Measurements from ENCODE around the gene XRRA1. TPM values are rescaled to one million over a fixed set of nuclear protein-coding genes. Genes with fewer than 3 reads are reported as not detected.

Gene XRRA1
- total and polyA plus RNA-seq, 5 donors = 2.4 to 15.2 (median 9.4) TPM

GRCh38 chr11:74847895-74848294 is 101.0 kb downstream of the XRRA1 start:
- 97% methylated on average over 6 of the region's 6 CpGs for WGBS
- DNase-seq (no peak), ATAC-seq (no peak)
- Histone ChIP-seq H3K9me3 (ENCODE audit: control insufficient read depth, low read length) (no peaks in the 10 kb centered on the region), H3K4me1 (ENCODE audit: control insufficient read depth, insufficient read depth, low read length) (no peaks in the 10 kb centered on the region), H3K27me3 (ENCODE audit: control insufficient read depth, insufficient read depth) (no peaks in the 10 kb centered on the region), H3K4me3 (ENCODE audit: low read length) (no peak overlapping the region), H3K27ac (ENCODE audit: low read length) (no peak overlapping the region)
- intact Hi-C loops (cut with DNase I) = no loop called here

- WGBS = 85% methylated on average over 1 of the region's 1 CpG
- DNase-seq (no peak), ATAC-seq (no peak)
- no peak overlapping the region for H3K27ac ChIP-seq (ENCODE audit: low read length)
- no peaks in the 10 kb centered on the region for H3K27me3 ChIP-seq (ENCODE audit: control insufficient read depth, insufficient read depth)
- H3K4me3 ChIP-seq (ENCODE audit: low read length) = no peak overlapping the region
- intact Hi-C loops (cut with DNase I) = no loop called here
- H3K9me3 ChIP-seq (ENCODE audit: control insufficient read depth, low read length) = no peaks in the 10 kb centered on the region
- H3K4me1 ChIP-seq (ENCODE audit: control insufficient read depth, insufficient read depth, low read length) = no peaks in the 10 kb centered on the region
Observed at GRCh38 chr11:74847395-74847794, 101.5 kb downstream of the XRRA1 start.

GRCh38 chr11:74846770-74847169 is 102.1 kb downstream of the XRRA1 start:
- WGBS = 90% methylated on average over 2 of the region's 2 CpGs
- DNase-seq (no peak), ATAC-seq (no peak)
- intact Hi-C loops (cut with DNase I) = no loop called here
- Histone ChIP-seq H3K4me1 (ENCODE audit: control insufficient read depth, insufficient read depth, low read length) (no peaks in the 10 kb centered on the region), H3K27me3 (ENCODE audit: control insufficient read depth, insufficient read depth) (no peaks in the 10 kb centered on the region), H3K27ac (ENCODE audit: low read length) (no peak overlapping the region), H3K9me3 (ENCODE audit: control insufficient read depth, low read length) (no peaks in the 10 kb centered on the region), H3K4me3 (ENCODE audit: low read length) (no peak overlapping the region)

- WGBS = 97% methylated on average over 5 of the region's 5 CpGs
- Histone ChIP-seq H3K27me3 (ENCODE audit: control insufficient read depth, insufficient read depth) (no peaks in the 10 kb centered on the region), H3K27ac (ENCODE audit: low read length) (no peak overlapping the region), H3K4me1 (ENCODE audit: control insufficient read depth, insufficient read depth, low read length) (no peaks in the 10 kb centered on the region), H3K4me3 (ENCODE audit: low read length) (no peak overlapping the region), H3K9me3 (ENCODE audit: control insufficient read depth, low read length) (no peaks in the 10 kb centered on the region)
- DNase-seq = no peak
- no peak for ATAC-seq
- intact Hi-C loops (cut with DNase I) = no loop called here
Observed at GRCh38 chr11:74845978-74846517, 102.8 kb downstream of the XRRA1 start.

- no peak for DNase-seq
- H3K27me3 ChIP-seq (ENCODE audit: control insufficient read depth, insufficient read depth) = no peaks in the 10 kb centered on the region
- no peaks in the 10 kb centered on the region for H3K4me1 ChIP-seq (ENCODE audit: control insufficient read depth, insufficient read depth, low read length)
- H3K9me3 ChIP-seq (ENCODE audit: control insufficient read depth, low read length) = no peaks in the 10 kb centered on the region
- ATAC-seq = peak in 1 of 2 donors; percentile 13
- no peak overlapping the region for H3K4me3 ChIP-seq (ENCODE audit: low read length)
- no peak overlapping the region for H3K27ac ChIP-seq (ENCODE audit: low read length)
- intact Hi-C loops (cut with DNase I) = no loop called here
- WGBS = 91% methylated on average over 4 of the region's 4 CpGs
Observed at GRCh38 chr11:74844865-74845264, 104.0 kb downstream of the XRRA1 start.

- no peak for ATAC-seq
- H3K27me3 ChIP-seq (ENCODE audit: control insufficient read depth, insufficient read depth) = no peaks in the 10 kb centered on the region
- H3K4me3 ChIP-seq (ENCODE audit: low read length) = no peak overlapping the region
- WGBS = 92% methylated on average over 3 of the region's 3 CpGs
- no peak overlapping the region for H3K27ac ChIP-seq (ENCODE audit: low read length)
- DNase-seq = no peak
- intact Hi-C loops (cut with DNase I) = no loop called here
- H3K4me1 ChIP-seq (ENCODE audit: control insufficient read depth, insufficient read depth, low read length) = no peaks in the 10 kb centered on the region
- no peaks in the 10 kb centered on the region for H3K9me3 ChIP-seq (ENCODE audit: control insufficient read depth, low read length)
Observed at GRCh38 chr11:74844072-74844471, 104.8 kb downstream of the XRRA1 start.

- Histone ChIP-seq H3K4me1 (ENCODE audit: control insufficient read depth, insufficient read depth, low read length) (no peaks in the 10 kb centered on the region), H3K27me3 (ENCODE audit: control insufficient read depth, insufficient read depth) (no peaks in the 10 kb centered on the region), H3K4me3 (ENCODE audit: low read length) (no peak overlapping the region), H3K27ac (ENCODE audit: low read length) (no peak overlapping the region), H3K9me3 (ENCODE audit: control insufficient read depth, low read length) (no peaks in the 10 kb centered on the region)
- intact Hi-C loops (cut with DNase I) = no loop called here
- DNase-seq (peak in 1 of 3 donors; percentile 50), ATAC-seq (peak; percentile 28 to 32)
- WGBS = 95% methylated on average over 13 of the region's 13 CpGs
Observed at GRCh38 chr11:74842967-74843366, 105.9 kb downstream of the XRRA1 start.

- ATAC-seq (no peak), DNase-seq (no peak)
- intact Hi-C loops (cut with DNase I) = no loop called here
- Histone ChIP-seq H3K9me3 (ENCODE audit: control insufficient read depth, low read length) (no peaks in the 10 kb centered on the region), H3K4me1 (ENCODE audit: control insufficient read depth, insufficient read depth, low read length) (no peaks in the 10 kb centered on the region), H3K27me3 (ENCODE audit: control insufficient read depth, insufficient read depth) (no peaks in the 10 kb centered on the region), H3K4me3 (ENCODE audit: low read length) (no peak overlapping the region), H3K27ac (ENCODE audit: low read length) (no peak overlapping the region)
- 75% methylated on average over 2 of the region's 2 CpGs for WGBS
Observed at GRCh38 chr11:74840486-74840885, 108.4 kb downstream of the XRRA1 start.

- H3K4me1 ChIP-seq (ENCODE audit: control insufficient read depth, insufficient read depth, low read length) = no peaks in the 10 kb centered on the region
- intact Hi-C loops (cut with DNase I) = no loop called here
- WGBS = 68% methylated on average over 2 of the region's 2 CpGs
- DNase-seq = no peak
- no peak overlapping the region for H3K4me3 ChIP-seq (ENCODE audit: low read length)
- no peak overlapping the region for H3K27ac ChIP-seq (ENCODE audit: low read length)
- no peak for ATAC-seq
- no peaks in the 10 kb centered on the region for H3K9me3 ChIP-seq (ENCODE audit: control insufficient read depth, low read length)
- H3K27me3 ChIP-seq (ENCODE audit: control insufficient read depth, insufficient read depth) = no peaks in the 10 kb centered on the region
Observed at GRCh38 chr11:74839971-74840370, 108.9 kb downstream of the XRRA1 start.

GRCh38 chr11:74839446-74839845 is 109.4 kb downstream of the XRRA1 start:
- intact Hi-C loops (cut with DNase I) = no loop called here
- DNase-seq = no peak

GRCh38 chr11:74838188-74838587 is 110.7 kb downstream of the XRRA1 start:
- WGBS = 95% methylated on average over 1 of the region's 1 CpG
- ATAC-seq = no peak
- Histone ChIP-seq H3K4me3 (ENCODE audit: low read length) (no peak overlapping the region), H3K27ac (ENCODE audit: low read length) (no peak overlapping the region), H3K27me3 (ENCODE audit: control insufficient read depth, insufficient read depth) (no peaks in the 10 kb centered on the region), H3K9me3 (ENCODE audit: control insufficient read depth, low read length) (no peaks in the 10 kb centered on the region), H3K4me1 (ENCODE audit: control insufficient read depth, insufficient read depth, low read length) (no peaks in the 10 kb centered on the region)
- intact Hi-C loops (cut with DNase I) = no loop called here
- no peak for DNase-seq

More at GRCh38 chr11:74839446-74839845, 109.4 kb downstream of the XRRA1 start:
- H3K4me1 ChIP-seq (ENCODE audit: control insufficient read depth, insufficient read depth, low read length) = no peaks in the 10 kb centered on the region
- no peak overlapping the region for H3K27ac ChIP-seq (ENCODE audit: low read length)
- H3K9me3 ChIP-seq (ENCODE audit: control insufficient read depth, low read length) = no peaks in the 10 kb centered on the region
- no peak overlapping the region for H3K4me3 ChIP-seq (ENCODE audit: low read length)
- H3K27me3 ChIP-seq (ENCODE audit: control insufficient read depth, insufficient read depth) = no peaks in the 10 kb centered on the region
- ATAC-seq = no peak
- 76% methylated on average over 1 of the region's 1 CpG for WGBS

- no peaks in the 10 kb centered on the region for H3K27me3 ChIP-seq (ENCODE audit: control insufficient read depth, insufficient read depth)
- no peak for ATAC-seq
- WGBS = 94% methylated on average over 1 of the region's 1 CpG
- H3K27ac ChIP-seq (ENCODE audit: low read length) = no peak overlapping the region
- H3K9me3 ChIP-seq (ENCODE audit: control insufficient read depth, low read length) = no peaks in the 10 kb centered on the region
- intact Hi-C loops (cut with DNase I) = no loop called here
- no peak overlapping the region for H3K4me3 ChIP-seq (ENCODE audit: low read length)
- DNase-seq = no peak
- H3K4me1 ChIP-seq (ENCODE audit: control insufficient read depth, insufficient read depth, low read length) = no peaks in the 10 kb centered on the region
Observed at GRCh38 chr11:74837191-74837590, 111.7 kb downstream of the XRRA1 start.

All from right cardiac atrium (tissue), 5 donors.